ENCODE measurements around the gene FRMD6. TPM values are rescaled to one million over a fixed set of nuclear protein-coding genes. Genes with fewer than 3 reads are reported as not detected.

Gene FRMD6
- total and polyA plus RNA-seq, 2 experiments from 2014 or later, result 5.4 to 18.7 TPM

DNA sequence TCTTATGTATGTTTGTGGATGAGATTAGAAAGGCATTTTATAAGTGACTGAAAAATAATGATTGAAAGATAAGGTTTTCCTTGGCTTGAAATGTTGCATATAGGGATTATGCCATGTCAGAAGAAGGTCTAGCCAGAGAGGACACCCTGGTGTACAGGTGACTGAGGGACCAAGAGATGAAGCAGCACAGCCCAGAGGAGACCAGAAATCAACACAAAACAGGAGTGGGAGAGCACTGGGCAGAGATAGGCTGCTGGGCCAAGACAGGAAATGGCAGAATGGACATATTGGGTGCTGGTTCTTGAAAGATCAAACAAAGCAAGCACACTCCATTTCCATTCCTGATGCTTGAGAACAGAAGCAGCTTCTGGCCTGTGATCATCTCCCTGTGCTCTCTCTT lies 24.4 kb upstream of the FRMD6 start (continued):
- TF ChIP-seq, protein P1, sequence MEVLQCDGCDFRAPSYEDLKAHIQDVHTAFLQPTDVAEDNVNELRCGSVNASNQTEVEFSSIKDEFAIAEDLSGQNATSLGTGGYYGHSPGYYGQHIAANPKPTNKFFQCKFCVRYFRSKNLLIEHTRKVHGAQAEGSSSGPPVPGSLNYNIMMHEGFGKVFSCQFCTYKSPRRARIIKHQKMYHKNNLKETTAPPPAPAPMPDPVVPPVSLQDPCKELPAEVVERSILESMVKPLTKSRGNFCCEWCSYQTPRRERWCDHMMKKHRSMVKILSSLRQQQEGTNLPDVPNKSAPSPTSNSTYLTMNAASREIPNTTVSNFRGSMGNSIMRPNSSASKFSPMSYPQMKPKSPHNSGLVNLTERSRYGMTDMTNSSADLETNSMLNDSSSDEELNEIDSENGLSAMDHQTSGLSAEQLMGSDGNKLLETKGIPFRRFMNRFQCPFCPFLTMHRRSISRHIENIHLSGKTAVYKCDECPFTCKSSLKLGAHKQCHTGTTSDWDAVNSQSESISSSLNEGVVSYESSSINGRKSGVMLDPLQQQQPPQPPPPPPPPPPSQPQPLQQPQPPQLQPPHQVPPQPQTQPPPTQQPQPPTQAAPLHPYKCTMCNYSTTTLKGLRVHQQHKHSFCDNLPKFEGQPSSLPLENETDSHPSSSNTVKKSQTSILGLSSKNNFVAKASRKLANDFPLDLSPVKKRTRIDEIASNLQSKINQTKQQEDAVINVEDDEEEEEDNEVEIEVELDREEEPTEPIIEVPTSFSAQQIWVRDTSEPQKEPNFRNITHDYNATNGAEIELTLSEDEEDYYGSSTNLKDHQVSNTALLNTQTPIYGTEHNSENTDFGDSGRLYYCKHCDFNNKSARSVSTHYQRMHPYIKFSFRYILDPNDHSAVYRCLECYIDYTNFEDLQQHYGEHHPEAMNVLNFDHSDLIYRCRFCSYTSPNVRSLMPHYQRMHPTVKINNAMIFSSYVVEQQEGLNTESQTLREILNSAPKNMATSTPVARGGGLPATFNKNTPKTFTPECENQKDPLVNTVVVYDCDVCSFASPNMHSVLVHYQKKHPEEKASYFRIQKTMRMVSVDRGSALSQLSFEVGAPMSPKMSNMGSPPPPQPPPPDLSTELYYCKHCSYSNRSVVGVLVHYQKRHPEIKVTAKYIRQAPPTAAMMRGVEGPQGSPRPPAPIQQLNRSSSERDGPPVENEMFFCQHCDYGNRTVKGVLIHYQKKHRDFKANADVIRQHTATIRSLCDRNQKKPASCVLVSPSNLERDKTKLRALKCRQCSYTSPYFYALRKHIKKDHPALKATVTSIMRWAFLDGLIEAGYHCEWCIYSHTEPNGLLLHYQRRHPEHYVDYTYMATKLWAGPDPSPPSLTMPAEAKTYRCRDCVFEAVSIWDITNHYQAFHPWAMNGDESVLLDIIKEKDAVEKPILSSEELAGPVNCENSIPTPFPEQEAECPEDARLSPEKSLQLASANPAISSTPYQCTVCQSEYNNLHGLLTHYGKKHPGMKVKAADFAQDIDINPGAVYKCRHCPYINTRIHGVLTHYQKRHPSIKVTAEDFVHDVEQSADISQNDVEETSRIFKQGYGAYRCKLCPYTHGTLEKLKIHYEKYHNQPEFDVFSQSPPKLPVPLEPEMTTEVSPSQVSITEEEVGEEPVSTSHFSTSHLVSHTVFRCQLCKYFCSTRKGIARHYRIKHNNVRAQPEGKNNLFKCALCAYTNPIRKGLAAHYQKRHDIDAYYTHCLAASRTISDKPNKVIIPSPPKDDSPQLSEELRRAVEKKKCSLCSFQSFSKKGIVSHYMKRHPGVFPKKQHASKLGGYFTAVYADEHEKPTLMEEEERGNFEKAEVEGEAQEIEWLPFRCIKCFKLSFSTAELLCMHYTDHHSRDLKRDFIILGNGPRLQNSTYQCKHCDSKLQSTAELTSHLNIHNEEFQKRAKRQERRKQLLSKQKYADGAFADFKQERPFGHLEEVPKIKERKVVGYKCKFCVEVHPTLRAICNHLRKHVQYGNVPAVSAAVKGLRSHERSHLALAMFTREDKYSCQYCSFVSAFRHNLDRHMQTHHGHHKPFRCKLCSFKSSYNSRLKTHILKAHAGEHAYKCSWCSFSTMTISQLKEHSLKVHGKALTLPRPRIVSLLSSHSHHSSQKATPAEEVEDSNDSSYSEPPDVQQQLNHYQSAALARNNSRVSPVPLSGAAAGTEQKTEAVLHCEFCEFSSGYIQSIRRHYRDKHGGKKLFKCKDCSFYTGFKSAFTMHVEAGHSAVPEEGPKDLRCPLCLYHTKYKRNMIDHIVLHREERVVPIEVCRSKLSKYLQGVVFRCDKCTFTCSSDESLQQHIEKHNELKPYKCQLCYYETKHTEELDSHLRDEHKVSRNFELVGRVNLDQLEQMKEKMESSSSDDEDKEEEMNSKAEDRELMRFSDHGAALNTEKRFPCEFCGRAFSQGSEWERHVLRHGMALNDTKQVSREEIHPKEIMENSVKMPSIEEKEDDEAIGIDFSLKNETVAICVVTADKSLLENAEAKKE (CRISPR knock-in tag; IDR thresholded peaks at IDR 0.05), result no peak
- TF ChIP-seq JUNB (IDR thresholded peaks at IDR 0.05; ENCODE audit: unreplicated experiment), result no peak
- TF ChIP-seq CREB1 (CRISPR knock-in tag; IDR thresholded peaks at IDR 0.05; ENCODE audit: low read depth), result no peak
- TF ChIP-seq, protein P2, sequence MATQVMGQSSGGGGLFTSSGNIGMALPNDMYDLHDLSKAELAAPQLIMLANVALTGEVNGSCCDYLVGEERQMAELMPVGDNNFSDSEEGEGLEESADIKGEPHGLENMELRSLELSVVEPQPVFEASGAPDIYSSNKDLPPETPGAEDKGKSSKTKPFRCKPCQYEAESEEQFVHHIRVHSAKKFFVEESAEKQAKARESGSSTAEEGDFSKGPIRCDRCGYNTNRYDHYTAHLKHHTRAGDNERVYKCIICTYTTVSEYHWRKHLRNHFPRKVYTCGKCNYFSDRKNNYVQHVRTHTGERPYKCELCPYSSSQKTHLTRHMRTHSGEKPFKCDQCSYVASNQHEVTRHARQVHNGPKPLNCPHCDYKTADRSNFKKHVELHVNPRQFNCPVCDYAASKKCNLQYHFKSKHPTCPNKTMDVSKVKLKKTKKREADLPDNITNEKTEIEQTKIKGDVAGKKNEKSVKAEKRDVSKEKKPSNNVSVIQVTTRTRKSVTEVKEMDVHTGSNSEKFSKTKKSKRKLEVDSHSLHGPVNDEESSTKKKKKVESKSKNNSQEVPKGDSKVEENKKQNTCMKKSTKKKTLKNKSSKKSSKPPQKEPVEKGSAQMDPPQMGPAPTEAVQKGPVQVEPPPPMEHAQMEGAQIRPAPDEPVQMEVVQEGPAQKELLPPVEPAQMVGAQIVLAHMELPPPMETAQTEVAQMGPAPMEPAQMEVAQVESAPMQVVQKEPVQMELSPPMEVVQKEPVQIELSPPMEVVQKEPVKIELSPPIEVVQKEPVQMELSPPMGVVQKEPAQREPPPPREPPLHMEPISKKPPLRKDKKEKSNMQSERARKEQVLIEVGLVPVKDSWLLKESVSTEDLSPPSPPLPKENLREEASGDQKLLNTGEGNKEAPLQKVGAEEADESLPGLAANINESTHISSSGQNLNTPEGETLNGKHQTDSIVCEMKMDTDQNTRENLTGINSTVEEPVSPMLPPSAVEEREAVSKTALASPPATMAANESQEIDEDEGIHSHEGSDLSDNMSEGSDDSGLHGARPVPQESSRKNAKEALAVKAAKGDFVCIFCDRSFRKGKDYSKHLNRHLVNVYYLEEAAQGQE (IDR thresholded peaks at IDR 0.05; ENCODE audit: unreplicated experiment), result no peak
- TF ChIP-seq ZNF114 (CRISPR knock-in tag; IDR thresholded peaks at IDR 0.05), result no peak
- TF ChIP-seq, protein P3, sequence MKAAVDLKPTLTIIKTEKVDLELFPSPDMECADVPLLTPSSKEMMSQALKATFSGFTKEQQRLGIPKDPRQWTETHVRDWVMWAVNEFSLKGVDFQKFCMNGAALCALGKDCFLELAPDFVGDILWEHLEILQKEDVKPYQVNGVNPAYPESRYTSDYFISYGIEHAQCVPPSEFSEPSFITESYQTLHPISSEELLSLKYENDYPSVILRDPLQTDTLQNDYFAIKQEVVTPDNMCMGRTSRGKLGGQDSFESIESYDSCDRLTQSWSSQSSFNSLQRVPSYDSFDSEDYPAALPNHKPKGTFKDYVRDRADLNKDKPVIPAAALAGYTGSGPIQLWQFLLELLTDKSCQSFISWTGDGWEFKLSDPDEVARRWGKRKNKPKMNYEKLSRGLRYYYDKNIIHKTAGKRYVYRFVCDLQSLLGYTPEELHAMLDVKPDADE (IDR thresholded peaks at IDR 0.05), result no peak
- no peak for TF ChIP-seq STAT1 (IDR thresholded peaks at IDR 0.05; ENCODE audit: unreplicated experiment)
- no peak for TF ChIP-seq ZNF331 (CRISPR knock-in tag; IDR thresholded peaks at IDR 0.05; ENCODE audit: low read depth)
- TF ChIP-seq POLR2AphosphoS5 (IDR thresholded peaks at IDR 0.05; ENCODE audit: low read depth), result no peak
- no peak for TF ChIP-seq EZH2phosphoT487 (IDR thresholded peaks at IDR 0.05; ENCODE audit: unreplicated experiment)
